ENCODE data around the gene CBFB.

CBFB gene

DNA sequence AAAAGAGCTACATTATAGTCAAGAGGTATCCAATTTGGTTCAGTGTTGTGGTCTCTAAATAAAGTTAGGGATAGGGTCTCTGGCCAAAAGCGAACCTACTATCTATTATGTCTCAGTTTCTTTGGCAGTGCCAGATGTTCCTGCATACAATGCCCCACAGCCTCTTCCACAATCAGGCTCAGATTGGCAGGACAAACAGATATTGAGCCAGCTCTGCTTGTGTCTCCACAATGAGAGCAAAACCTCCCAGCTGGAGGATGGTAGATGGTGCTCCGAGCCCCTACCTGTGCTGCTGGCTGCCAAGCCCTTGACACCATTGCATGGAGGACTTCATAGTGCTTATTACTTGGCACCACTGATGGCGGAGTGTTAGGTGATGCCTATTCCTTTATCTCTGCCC lies 100.5 kb downstream of the CBFB start:
- DNase-seq (ENCODE audit: low read depth in 2 of 2), result no peak

DNA sequence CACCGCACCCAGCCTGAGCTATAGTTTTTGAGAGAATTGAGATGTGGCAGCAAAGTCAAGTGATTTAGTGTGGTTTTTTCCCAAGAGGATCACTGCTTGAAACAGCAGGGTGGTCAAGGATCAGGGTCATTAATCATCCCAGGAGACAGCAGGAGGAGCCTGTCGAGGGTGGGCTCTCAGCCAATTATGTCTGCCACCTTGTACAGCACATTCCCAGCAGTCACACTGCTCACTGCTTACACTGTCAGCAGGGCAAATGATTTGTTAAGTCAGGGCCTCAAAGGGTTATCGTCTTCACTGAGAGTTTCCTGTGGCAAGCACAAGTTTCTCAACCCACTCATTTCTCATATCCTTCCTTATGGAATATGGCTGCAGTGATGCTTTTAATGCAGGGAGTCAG lies 108.7 kb downstream of the CBFB start:
- DNase-seq (ENCODE audit: low read depth in 2 of 2), result no peak

DNA sequence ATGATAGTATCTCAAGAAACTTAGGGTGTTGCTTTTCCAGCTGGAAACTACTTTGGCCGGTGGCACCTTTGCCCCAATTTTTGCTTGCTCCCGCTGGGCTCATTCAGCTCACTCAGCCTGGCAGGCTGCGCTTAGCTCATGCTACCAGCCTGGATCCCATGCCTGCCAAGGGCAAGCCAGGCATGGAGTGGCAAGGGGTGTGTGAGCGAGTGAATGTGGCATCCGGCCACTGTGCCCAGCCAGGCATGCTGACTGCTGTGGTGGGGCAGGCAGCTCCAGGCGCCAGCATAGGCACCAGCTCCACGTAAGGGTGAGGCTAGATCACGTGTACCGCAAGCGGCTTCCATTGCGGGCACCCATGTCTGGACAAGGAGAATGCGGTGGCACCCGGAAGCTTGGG lies 112.4 kb downstream of the CBFB start:
- no peak for DNase-seq (ENCODE audit: low read depth in 2 of 2)

DNA sequence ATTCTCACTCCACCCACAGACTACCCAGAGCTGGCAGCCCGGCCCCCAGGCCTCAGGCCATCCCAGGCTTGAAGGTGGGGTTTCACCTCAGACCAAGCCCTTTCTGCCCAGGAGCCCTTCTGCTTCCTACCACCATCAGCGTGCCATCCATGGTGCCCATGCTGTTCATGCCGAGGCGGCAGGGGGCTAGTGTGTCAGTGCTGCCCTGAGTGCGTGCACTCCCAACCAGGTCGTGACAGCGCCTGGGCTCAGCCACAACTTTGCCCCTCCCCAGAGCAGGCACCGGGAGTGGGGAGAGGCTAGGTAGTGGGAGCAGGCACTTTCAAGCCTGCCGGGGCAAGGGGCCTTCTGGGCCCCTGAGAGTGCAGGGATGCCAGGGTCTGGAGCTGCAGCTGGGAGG lies 113.4 kb downstream of the CBFB start:
- no peak for DNase-seq (ENCODE audit: low read depth in 2 of 2)

DNA sequence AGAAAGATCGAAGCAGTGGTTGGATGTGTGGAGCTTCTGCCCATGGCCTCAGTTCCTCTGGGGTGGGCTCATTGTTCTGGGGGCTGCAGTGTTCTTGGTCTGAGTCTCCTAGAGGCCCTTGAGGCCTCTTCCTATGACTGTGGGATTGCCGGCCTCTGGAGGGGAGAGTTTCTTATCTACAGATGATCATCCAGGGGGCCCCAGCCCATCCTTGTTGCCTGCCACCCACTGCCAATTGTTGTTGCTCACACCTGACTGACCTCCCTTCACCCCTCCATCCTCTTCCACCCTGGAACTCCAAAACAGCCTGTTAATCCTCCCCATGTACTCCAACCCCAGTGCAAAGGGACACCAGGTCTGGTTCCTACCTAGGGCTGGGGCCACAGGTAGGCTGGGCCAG lies 116.0 kb downstream of the CBFB start:
- no peak for DNase-seq (ENCODE audit: low read depth in 2 of 2)

DNA sequence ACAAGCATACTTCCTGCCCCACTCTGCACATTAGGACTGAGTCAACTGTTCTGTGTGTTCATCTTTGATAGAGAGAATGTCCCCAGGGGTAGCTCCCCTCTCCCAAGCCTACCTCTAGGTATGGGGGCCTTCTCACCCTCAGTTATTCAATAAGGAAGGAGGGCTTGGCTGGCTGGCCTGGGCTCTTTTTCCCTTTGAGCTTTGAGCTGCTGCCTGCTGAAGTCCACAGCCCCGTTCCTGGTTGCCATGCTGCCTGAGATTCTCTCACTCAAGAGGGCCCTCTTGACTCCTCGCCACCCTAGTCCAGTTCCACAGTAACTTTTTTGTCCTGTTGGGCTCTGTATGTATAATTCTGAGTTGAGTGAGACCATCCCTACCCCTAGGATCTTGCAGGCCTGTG lies 116.8 kb downstream of the CBFB start:
- DNase-seq (ENCODE audit: low read depth in 2 of 2), result no peak

DNA sequence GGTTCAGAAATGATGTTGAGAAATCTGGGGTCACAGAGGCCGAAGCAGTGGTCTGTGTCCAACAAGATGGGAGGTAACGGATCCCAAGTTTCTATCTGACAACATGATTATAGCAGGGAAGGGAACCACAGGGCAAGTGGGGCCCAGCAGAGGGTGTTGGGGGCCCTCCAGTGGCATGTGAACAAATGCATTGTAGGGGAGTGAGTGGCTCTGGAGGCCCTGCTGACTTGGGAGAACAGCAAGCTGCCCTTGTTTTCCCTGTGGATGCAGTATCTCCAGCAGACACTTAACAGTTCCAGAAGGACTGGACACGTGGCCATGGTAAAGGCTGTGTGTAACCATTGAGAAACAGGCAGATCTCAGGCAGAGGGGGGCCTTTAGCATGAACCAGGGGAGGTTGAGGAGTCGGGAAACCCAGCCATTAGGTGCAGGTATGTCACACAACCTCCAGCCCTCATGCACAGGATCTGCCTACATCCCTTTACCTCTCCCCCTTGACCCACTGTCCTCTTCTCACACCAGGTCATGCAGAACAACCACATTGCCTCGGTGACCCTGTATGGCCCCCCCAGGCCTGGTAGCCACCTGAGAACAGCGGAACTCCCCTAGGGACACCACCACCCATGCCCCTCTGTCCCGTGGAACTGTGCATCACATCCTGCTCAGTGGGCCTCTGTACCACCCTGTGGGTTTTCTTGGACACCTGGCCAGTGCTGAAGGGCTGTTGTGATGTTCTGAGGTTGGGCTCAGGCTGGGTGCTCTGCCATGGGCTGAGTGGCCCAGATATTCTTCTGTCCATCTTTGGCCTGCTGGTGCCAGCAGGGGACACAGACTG lies 117.8 kb downstream of the CBFB start:
- no peak for DNase-seq (ENCODE audit: low read depth in 2 of 2)

DNA sequence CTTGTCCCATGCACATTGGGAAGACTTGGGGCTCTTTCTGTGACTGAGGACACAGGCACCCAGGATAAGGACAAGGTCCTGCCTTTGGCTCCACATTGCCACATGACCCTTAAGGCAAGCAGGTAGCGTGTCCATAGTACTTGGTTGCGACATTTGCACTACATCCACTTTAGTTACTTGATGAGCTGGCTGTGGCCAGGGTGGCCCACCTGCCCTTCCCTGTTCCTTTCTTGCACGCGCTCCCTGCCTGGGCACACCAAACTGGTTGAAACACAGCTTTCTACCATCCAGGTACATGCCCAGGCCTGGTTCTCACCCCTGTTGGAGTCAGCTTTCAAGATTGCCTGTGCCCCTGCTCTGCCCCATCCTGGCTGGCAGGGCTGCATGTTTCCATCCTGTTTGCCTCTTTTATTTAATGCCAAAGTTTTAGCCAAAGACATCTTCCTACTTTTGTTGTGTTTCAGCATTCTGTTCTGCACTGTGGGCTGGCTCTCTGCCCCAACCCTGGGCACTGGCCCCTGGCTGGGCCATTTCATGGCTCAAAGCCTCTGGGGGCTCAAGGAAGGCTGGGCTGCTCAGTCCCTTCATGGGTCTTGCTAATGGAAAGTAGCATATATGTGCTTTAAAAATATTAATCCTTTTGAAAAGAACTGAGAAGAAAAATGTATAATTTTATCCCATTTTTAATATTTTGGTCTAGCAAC lies 118.6 kb downstream of the CBFB start:
- DNase-seq (ENCODE audit: low read depth in 2 of 2), result no peak

DNA sequence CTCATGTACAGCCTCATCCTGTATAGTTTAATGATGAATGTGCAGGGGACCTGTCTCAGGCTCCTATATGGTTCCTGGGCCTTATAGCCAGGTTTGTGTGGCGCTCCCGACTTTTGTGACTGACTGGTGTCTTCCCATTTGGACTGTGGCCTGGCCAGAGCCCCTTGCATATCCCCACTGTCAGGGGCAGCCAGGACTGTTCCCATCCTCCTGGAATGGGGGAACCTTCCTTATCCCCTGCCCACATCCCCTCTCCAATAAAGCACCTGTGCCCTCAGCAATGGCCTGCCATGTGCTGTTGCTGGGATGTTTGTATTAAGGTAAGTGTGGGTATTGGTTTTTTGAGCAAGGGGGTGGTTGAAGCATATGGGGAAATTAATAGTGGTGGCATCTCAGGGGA lies 119.3 kb downstream of the CBFB start:
- no peak for DNase-seq (ENCODE audit: low read depth in 2 of 2)

DNA sequence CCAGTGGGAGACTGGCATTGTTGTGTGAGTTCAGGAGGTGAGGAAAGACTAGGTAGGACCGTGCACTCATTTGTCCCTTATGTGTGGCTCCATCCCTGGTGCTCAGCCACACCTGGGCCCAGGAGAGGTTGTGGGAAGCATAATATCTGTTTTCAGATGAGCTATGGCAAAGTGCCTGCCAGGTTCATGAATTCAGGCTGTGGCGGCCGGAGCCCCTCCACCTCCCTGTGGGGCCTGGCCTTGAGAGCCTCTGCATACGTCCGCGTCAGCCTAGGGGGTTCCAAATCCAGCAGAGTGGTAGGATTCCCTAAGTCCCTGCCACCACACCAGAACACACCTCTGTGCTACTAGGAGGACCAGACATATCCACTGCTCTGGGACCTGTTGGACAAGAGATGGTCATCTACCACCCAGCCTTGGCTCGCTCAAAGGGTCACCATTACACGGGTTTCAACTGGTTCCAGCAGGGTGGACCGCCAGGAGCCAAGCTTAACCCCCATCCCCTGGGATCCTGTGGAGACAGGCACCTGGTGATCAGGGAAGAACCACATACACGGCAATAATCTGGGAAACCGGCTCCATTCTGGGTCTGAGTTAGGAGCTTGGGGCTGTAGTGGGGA lies 119.8 kb downstream of the CBFB start:
- DNase-seq (ENCODE audit: low read depth in 2 of 2), result no peak

DNA sequence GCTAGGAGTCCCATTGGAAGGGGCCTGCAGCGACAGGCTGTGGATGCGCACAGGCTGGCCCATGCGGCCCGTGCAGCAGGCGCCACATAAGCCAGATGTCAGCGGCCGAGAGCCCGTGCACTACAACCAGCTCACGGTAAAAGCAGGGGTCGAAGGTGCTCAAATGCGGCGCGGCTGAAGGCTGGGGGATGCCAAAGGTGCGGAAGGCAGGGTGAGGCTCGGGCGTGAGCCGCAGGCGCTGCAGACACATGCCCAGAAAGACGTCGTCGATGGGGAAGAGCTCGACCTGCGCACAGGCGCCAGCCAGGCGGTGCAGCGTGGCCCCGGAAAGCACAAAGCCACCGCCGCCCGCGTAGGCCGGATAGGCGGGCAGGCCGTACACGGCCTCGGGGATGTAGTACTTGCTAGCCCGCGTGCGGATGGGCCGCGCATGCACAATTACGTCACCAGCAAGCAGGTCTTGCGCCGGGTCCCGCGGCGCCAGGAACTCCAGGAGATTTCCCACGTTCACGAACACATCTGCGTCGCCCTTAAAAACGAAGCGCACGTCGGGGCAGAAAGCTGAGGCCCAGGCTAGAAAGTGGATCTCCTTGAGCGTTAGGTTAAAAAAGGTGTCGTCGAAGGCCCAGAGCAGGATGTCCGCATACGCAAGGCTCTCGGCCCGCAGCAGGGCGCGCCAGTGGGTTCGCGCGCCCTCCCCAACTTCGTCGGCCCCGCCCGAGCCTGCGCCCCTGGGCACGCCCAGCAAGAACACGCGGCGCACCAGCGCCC lies 120.5 kb downstream of the CBFB start:
- no peak for DNase-seq (ENCODE audit: low read depth in 2 of 2)

DNA sequence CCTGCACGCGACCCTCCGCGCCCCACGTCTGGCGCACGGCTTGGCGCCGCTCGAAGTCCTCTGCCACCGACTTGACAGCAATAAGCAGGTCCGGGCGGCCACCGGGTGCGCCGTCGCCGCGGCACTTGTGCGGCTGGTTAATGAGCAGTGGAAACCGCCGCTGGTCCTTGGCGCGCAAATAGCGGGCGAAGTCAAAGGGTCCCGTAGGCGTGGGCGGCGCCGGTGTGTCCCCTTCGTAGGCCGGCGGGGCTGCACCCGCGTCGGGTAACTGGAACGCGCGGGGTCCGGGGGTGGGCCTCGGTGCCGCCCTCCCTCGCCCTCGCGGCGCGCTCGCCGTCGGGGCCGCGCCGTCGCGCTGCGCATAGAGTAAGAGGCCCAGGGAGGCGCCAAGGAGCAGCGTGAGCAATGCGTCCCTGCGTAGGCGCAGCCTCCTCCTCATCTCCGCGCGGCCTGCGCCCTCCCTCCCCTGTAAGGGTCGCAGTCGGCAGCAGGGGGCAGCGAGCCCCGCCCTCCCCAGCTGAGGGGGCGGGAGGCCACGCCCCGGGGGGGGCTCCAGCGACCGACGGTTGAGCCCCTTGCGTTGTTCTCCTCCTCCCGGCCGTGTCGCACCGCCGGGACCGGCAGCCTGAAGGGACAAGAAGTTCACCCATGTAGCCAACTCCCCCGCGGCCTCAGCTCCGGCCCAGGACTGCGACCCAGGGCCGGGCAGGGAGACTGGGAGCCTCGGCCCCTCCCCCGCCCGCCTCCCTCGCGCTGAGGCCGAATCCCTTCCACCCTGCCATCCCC lies 121.3 kb downstream of the CBFB start:
- DNase-seq (ENCODE audit: low read depth in 2 of 2), result peak in 1 of 2 experiments; percentile 32
